T-helper 2 cell treated with Interferon-gamma antibody and Interleukin-4, amounts not matched to agents 5 μg/mL and 100 μg/mL, for 36 hours (primary cell): ENCODE results near the gene CARD11.

Experiments used
- DNase-seq: peaks from one replicate; pipeline ENCODE4 v3.0.0; 2021; ENCODE audit warnings: low spot score
- H3K27ac Mint-ChIP-seq: one replicate; pipeline ENCODE4 v1.8.0; 2021; ENCODE audit warnings: mild to moderate bottlenecking, mixed read lengths
- H3K27me3 Mint-ChIP-seq: one replicate; pipeline ENCODE4 v1.8.0; 2021; ENCODE audit warnings: low read depth, mixed read lengths
- H3K36me3 Mint-ChIP-seq: one replicate; pipeline ENCODE4 v1.8.0; 2021; ENCODE audit warnings: low read depth, mixed read lengths
- H3K4me1 Mint-ChIP-seq: one replicate; pipeline ENCODE4 v1.8.0; 2021; ENCODE audit warnings: low read depth, mixed read lengths
- H3K4me3 Mint-ChIP-seq: one replicate; pipeline ENCODE4 v1.8.0; 2022; ENCODE audit warnings: mild to moderate bottlenecking, moderate library complexity, mixed read lengths
- H3K9me3 Mint-ChIP-seq: one replicate; pipeline ENCODE4 v1.8.0; 2021; ENCODE audit warnings: mixed read lengths

CARD11 gene

GRCh38 chr7:2938514-2939192, 105.0 kb downstream of the CARD11 start:
- no peaks in the 10 kb centered on the region for H3K27me3 Mint-ChIP-seq
- H3K4me1 Mint-ChIP-seq, result no peaks in the 10 kb centered on the region
- no peak overlapping the region for H3K27ac Mint-ChIP-seq
- peaks cover 62% of the 10 kb centered on the region for H3K36me3 Mint-ChIP-seq
- H3K9me3 Mint-ChIP-seq, result no peaks in the 10 kb centered on the region
- H3K4me3 Mint-ChIP-seq, result no peak overlapping the region
- no peak for DNase-seq

GRCh38 chr7:2937701-2938513, 105.8 kb downstream of the CARD11 start:
- no peak for DNase-seq
- no peak overlapping the region for H3K27ac Mint-ChIP-seq
- H3K9me3 Mint-ChIP-seq, result no peaks in the 10 kb centered on the region
- no peaks in the 10 kb centered on the region for H3K27me3 Mint-ChIP-seq
- H3K36me3 Mint-ChIP-seq, result peaks cover 61% of the 10 kb centered on the region
- H3K4me1 Mint-ChIP-seq, result no peaks in the 10 kb centered on the region
- H3K4me3 Mint-ChIP-seq, result no peak overlapping the region

GRCh38 chr7:2936891-2937580, 106.6 kb downstream of the CARD11 start:
- H3K4me1 Mint-ChIP-seq, result no peaks in the 10 kb centered on the region
- H3K9me3 Mint-ChIP-seq, result no peaks in the 10 kb centered on the region
- H3K27me3 Mint-ChIP-seq, result no peaks in the 10 kb centered on the region
- no peak overlapping the region for H3K27ac Mint-ChIP-seq
- peaks cover 59% of the 10 kb centered on the region for H3K36me3 Mint-ChIP-seq
- H3K4me3 Mint-ChIP-seq, result no peak overlapping the region
- no peak for DNase-seq

DNA sequence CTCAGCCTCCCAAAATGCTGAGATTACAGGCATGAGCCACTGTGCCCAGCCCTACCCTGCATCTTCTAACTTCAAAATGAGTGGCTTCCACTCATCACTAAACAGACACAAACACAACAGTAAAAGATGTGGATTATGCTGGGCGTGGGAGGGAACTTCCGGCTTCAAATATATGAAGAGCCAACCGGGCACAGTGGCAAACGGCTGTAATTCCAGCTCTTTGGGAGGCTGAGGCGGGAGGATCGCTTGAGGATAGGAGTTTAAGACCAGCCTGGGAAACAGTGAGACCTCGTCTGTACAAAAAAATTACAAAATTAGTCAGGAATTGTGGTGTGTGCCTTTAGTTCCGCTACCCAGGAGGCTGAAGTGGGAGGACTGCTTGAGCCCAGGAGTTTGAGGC, 107.4 kb downstream of the CARD11 start:
- Mint-ChIP-seq H3K4me1 (no peaks in the 10 kb centered on the region), H3K4me3 (no peak overlapping the region), H3K36me3 (peaks cover 61% of the 10 kb centered on the region), H3K27me3 (no peaks in the 10 kb centered on the region), H3K27ac (no peak overlapping the region), H3K9me3 (no peaks in the 10 kb centered on the region)
- DNase-seq, result no peak

- no peaks in the 10 kb centered on the region for H3K4me1 Mint-ChIP-seq
- no peak overlapping the region for H3K4me3 Mint-ChIP-seq
- H3K27ac Mint-ChIP-seq, result no peak overlapping the region
- H3K27me3 Mint-ChIP-seq, result no peaks in the 10 kb centered on the region
- no peaks in the 10 kb centered on the region for H3K9me3 Mint-ChIP-seq
- H3K36me3 Mint-ChIP-seq, result peaks cover 63% of the 10 kb centered on the region
- no peak for DNase-seq
These were observed 108.5 kb downstream of the CARD11 start for GRCh38 chr7:2934984-2935740.

DNA sequence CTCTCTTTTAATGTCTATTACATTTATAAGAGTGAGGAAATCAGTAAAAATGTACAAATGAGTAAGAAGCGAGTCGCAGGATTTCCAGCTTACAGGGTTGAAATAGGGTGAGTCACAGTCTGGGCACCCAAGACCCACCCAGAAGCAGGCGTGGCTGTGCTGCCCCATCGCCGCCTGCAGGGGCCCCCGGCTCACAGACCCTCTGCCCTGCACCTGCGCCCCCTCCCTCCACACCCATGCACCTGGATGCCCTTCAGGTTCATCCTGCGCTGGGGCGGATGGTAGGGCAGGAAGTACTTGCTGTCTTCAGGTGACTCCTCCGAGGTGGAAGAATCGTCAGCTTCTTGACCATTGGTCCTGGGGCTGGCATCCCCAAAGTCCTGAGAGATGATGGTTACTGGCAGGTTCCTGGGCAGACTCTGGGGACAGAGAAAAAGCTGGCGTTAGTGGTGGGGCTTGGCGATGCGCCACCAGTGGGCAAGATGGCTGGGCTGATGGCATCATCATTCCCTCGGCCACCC, 109.4 kb downstream of the CARD11 start:
- Mint-ChIP-seq H3K4me1 (no peaks in the 10 kb centered on the region), H3K27ac (no peak overlapping the region), H3K9me3 (no peaks in the 10 kb centered on the region), H3K36me3 (peaks cover 62% of the 10 kb centered on the region), H3K4me3 (no peak overlapping the region), H3K27me3 (no peaks in the 10 kb centered on the region)
- no peak for DNase-seq

- H3K9me3 Mint-ChIP-seq, result no peaks in the 10 kb centered on the region
- H3K27ac Mint-ChIP-seq, result no peak overlapping the region
- no peak for DNase-seq
- H3K4me1 Mint-ChIP-seq, result no peaks in the 10 kb centered on the region
- H3K36me3 Mint-ChIP-seq, result peaks cover 57% of the 10 kb centered on the region
- H3K27me3 Mint-ChIP-seq, result no peaks in the 10 kb centered on the region
- no peak overlapping the region for H3K4me3 Mint-ChIP-seq
These were observed 111.0 kb downstream of the CARD11 start for GRCh38 chr7:2932402-2933251.

GRCh38 chr7:2931034-2931415, 112.6 kb downstream of the CARD11 start:
- Mint-ChIP-seq H3K4me1 (no peaks in the 10 kb centered on the region), H3K4me3 (no peak overlapping the region), H3K9me3 (no peaks in the 10 kb centered on the region), H3K27ac (peak overlapping the region; percentile 45), H3K27me3 (no peaks in the 10 kb centered on the region), H3K36me3 (peaks cover 54% of the 10 kb centered on the region)
- no peak for DNase-seq

GRCh38 chr7:2930310-2931033, 113.2 kb downstream of the CARD11 start:
- Mint-ChIP-seq H3K4me1 (no peaks in the 10 kb centered on the region), H3K27me3 (no peaks in the 10 kb centered on the region), H3K4me3 (no peak overlapping the region), H3K9me3 (no peaks in the 10 kb centered on the region), H3K36me3 (peaks cover 56% of the 10 kb centered on the region), H3K27ac (peak overlapping the region; percentile 36)
- DNase-seq, result no peak

DNA sequence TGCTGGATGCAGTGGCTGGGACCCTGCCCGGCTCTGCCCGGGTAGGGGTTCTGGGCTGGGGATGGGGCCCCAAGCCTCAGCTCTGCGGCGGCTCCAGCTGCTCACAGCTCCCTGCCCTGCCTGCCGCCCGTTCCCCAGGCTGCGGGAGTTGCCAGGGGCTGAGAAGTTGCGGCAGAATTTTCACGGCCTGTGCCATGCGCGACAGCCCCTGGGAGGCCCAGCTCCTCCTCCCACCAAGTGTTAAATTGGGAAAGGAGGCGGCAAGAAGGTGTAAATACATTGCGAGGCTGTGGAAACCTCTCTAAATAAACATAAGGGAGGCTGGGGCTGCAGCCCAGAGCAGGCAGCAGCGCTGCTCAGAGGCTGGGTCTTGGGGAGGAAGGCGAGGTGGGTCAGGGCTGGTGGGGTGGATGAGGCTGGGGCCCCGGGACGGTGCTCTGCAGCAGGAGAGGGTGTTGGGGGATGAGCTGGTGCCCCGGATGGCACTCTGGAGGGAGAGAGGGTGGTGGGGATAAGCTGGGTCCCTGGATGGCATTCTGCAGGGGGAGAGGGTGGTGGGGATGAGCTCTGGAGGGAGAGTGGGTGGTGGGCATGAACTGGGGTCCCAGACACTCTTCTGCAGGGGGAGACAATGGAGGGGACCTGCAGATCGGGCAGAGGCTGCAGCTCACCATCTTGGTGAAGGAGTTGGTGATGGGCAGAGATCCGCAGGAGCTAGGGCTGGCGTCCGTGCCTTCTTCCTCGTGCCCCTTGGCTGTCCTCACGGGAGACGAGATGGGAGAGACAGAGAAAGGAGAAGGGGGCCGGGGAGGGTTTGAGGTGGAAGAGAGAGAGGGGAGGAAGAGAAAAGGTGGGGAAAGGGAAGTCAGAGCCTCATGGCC, 114.1 kb downstream of the CARD11 start:
- no peak for DNase-seq
- H3K4me3 Mint-ChIP-seq, result no peak overlapping the region
- H3K36me3 Mint-ChIP-seq, result peaks cover 47% of the 10 kb centered on the region
- no peaks in the 10 kb centered on the region for H3K9me3 Mint-ChIP-seq
- no peaks in the 10 kb centered on the region for H3K27me3 Mint-ChIP-seq
- no peaks in the 10 kb centered on the region for H3K4me1 Mint-ChIP-seq
- H3K27ac Mint-ChIP-seq, result no peak overlapping the region

GRCh38 chr7:2928613-2929311, 114.9 kb downstream of the CARD11 start:
- no peaks in the 10 kb centered on the region for H3K4me1 Mint-ChIP-seq
- no peaks in the 10 kb centered on the region for H3K9me3 Mint-ChIP-seq
- H3K36me3 Mint-ChIP-seq, result peaks cover 40% of the 10 kb centered on the region
- no peak for DNase-seq
- no peak overlapping the region for H3K27ac Mint-ChIP-seq
- H3K27me3 Mint-ChIP-seq, result no peaks in the 10 kb centered on the region
- no peak overlapping the region for H3K4me3 Mint-ChIP-seq
